OCI-LY1 (cell line): Measurements from ENCODE around the gene PATJ.

Experiments
- CTCF ChIP-seq: fragments of 200-600 bp; sonication (generic), shearing (Covaris generic); IDR thresholded peaks from 2 replicates; pipeline ENCODE4 v1.5.1; 2017; ENCODE audit warnings: mild to moderate bottlenecking, antibody characterized with exemption, low read length, moderate library complexity, mixed read lengths
- EZH2 ChIP-seq: fragments of 200-600 bp; sonication (generic), shearing (Covaris generic); IDR thresholded peaks from 2 replicates; pipeline ENCODE4 v1.8.0; 2017; ENCODE audit warnings: borderline replicate concordance, mixed run types, mild to moderate bottlenecking, antibody characterized with exemption, low read length, moderate library complexity, mixed read lengths

- no peak for TF ChIP-seq CTCF
- TF ChIP-seq EZH2 = no peak
These were observed 292.5 kb downstream of the PATJ start for GRCh38 chr1:62034790-62035189.
